Myocyte (in vitro differentiated cells): Measurements from ENCODE around the gene GPR158. TPM values are rescaled to one million over a fixed set of nuclear protein-coding genes. Genes with fewer than 3 reads are reported as not detected.
A peak's percentile ranks its signal among the peaks of the same experiment; 100 is the strongest.

Source experiments
- DNase-seq: peaks from one replicate; pipeline ENCODE4 v3.0.0-alpha.2; 2012; ENCODE audit warnings: low read depth
- total RNA-seq: library from RNA; depleted of rRNA; stranded (reverse); fragments of >200 nt; gene quantifications from 2 replicates; pipeline ENCODE4 v1.2.3, GENCODE V29; 2014

GPR158 gene
- total RNA-seq, 1 donor from 2014 or later: 1.8 TPM

GRCh38 chr10:25191162-25191895 lies 16.5 kb downstream of the GPR158 start:
- no peak for DNase-seq

DNA sequence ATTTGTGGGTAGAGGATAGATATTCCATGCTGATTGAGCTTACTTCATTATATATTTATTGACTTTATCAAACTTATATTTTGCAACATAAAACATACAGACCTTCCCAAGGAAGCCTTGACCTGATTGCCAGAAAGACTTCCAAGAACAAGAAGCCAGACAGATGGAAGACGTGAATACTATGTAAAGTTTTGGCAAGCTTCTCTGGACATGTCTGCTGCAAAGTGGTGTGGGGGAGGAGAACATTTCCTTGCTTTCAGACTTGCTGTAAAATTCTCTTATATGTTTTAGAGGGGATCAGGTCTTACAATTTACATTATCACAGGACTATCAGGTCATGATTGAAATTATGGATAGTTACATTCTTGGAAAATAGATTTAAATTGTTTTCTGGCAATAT lies 23.4 kb downstream of the GPR158 start:
- no peak for DNase-seq

DNA sequence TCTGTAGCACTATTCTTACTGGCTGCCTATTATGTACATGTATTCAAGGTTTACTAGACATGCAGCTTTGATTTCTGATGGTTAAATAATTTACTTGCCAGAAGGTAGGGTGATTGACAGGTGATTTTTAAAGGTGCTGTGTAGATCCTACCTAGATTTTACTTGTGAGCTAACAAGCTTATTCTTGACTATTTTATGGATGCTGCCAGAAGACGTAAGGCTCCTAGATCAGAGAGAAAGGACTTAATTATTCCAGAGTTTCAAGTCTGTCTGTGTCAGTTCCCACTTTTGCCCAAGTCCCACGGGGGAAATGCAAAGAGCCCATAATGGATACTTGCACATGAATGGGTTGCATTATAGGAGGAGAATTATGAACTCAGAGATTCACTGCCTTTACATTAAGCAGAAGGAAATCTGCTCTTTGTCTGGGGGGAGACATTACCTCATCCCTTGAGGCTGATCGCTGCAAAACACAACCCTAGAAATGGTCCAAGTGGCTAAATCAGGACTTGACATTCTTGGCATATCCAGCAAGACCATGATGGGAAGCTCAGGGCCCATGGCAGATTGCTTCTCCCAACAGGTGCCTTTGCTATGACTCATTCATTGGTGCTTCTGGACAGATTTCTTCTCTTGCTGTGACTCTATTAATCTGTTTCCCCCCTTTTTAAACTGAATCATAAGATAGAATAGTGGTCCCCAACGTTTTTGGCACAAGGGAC lies 32.1 kb downstream of the GPR158 start:
- no peak for DNase-seq

DNA sequence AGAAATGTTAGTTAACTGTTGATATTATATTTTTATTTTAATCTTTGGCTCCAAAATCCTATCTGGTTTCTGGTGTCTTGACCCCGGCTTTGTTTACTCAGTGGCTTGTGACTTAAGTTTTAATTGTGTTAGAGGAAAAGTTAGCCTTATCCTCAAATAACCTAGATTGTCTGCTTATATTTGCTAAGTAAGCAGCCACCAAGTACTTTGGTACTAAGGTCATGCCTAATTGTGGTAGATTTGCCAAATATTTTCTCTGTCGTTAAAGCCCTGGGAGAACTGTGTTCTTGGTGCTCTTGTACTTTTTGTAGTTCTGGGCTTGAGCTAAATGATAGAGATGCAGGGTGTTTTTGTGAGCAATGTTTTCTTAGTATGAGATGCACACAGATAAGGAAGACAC lies 34.8 kb downstream of the GPR158 start:
- no peak for DNase-seq

DNA sequence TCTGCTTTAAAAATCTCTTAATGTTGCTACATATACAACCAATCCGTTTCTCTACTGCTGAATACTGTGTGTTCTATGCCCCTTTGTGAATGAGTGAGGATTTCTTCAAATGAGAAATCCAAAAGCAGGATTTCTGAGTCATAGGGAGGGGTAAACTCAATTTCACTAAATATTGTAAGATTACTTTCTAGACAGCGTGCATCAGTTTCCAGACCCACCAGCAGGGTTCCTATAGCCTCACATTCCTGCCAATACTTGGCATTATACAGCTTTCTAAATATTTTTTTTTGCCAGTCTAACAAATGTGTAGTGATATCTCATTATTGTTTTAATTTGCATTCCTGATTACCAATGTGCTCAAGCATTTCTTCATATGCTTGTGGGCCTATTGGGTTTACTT lies 35.5 kb downstream of the GPR158 start:
- no peak for DNase-seq

DNA sequence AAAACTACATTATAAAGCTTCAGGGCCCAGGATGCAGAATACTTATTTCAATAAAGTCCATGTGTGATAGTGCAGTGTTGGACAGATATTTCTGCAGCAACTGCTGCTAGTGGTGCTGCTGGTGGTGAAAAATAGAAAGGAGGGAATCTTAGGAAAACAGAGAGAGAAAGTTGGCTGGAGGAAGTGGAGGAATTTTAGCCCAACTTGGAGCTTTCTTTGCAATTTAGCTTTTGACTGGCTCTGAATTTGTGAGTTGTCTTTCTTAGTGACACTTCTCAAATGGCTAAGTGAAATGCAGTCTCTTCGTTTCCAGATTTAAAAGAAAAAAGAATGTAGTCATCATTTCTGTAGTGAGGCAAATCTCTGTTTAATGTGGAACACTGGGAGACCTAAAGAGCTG lies 45.4 kb downstream of the GPR158 start:
- DNase-seq: no peak

GRCh38 chr10:25222085-25222660 lies 47.4 kb downstream of the GPR158 start:
- no peak for DNase-seq

DNA sequence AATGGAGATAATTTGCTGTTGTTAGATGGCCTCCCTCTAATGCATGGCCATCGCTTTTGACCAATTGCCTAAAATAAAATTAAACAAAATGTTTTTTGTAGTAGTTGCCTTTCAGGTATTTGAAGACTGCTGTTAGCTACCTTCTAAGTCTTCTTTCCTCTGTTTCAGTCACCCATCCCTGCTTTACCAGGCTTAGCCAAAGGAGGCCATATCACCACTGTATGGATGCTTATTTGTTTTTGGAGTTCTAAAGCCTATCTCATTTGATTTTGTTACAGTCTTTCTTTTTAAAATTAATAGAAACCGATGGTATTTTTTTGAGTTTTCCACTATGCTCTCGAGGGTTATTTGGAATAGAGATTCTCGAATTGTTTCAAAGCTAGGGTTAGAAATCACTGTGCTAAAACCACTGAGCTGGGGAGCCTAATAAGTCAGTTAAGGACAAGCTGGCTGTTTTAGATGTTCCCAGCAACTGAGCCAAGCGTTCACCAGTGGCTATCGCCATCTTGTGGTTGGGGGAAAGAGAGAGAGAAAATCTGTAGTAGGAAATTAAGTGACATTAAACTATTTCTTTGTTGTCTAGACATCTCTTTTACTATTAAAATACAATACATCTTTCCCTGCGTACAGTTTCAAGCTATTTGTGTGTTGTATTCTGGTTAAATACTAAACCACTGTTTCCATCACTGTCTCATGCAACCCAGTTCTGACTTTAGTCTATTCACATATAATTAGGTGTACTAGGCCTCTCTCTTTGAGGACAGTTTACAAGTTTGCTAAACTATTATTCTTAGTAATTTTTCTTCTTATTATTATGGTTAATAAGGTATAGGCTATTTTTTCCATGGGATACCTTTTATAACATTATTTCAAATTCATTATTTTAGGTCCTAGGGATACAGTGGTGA lies 52.2 kb downstream of the GPR158 start:
- peak; percentile 48 for DNase-seq

DNA sequence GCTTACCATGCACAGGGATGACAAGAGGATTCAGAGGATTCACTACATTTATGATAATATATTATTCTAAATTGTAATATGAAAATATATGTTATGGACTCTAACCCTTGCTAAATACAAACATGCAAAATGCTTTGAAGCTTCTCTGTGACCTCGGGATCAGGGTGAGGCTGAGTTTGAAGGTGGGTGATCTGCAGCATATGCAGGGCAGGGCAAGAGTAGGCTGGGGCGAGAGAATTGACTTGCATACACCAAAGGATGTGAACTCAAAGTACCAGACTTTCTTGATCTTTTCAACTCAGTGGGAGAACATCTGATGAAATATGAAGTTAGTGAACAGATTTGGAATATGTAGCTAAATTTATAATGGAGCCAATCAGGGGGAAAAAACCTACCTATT lies 57.0 kb downstream of the GPR158 start:
- DNase-seq: no peak

DNA sequence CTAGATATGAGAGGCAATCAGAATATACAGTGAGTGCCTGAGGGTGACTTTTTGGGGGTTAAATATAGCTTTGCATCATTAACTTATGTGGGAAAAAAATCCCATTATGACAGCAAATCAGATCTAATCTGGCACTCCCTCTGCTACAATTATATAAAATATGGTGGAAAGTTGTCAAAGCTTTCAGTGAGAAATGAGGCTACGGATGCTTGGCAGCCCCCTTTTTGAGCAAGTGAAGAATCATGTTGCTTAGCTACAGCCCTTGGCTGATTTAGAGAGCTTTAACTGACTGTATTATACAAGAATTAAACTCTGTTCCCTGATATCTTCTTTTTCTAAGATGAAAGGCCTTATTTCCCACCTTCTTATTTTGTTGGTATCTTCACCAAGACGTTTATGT lies 57.4 kb downstream of the GPR158 start:
- no peak for DNase-seq

DNA sequence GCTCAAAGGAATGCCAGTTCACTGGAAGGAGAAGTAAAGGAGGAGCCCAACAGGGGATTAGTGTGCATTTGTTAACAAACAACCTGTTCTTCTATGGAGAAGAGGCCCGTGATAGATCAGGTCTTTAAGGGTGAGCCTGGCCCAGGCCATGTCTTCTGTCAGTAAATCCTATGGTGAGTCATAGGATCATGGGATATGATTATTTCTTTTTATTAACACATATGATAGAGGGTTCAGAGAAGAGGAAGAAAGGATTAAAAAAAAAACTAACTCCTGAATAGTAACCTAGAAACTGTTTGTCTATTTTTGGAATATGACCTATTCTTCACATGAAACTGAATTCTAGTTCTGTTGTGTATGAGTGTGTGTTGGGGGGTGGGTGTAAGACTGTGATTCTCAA lies 70.4 kb downstream of the GPR158 start:
- DNase-seq: no peak

DNA sequence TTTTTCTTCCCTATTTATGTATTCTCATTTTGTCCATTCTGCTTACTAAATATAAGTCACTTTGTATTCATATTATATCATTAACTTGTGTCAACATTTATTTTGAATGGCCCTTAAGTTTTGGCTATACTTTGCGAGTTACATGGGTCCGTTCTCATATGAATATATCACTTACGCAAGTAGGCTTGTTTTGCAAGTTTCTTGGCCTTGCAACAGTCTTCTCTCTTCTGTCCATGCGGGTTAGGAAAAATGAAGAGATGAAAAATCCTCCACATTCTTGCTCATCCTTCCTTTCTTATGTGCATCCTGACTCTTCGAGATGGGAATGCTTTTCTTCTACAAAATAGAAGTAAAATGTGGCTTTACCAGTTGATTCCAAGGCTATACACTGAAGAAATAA lies 82.8 kb downstream of the GPR158 start:
- DNase-seq: no peak

DNA sequence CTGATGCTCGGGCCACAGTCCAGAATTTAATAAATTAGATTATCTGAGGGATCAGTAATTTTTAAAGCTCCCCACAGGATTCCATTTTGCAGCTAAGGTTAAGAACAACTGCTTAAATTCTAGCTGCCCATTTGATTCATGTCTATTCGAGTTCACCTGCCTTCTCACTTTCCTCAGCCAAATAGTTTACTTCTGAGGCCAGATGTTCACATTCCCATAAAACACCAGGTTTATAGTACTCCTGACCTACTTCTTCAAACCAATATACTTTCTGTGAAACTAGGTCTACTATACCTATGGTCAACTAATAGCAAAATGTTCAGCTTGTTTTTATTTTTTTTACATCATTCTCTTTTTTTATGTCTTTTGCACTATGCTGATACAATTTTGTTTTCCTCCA lies 86.3 kb downstream of the GPR158 start:
- no peak for DNase-seq

- no peak for DNase-seq
Measured at GRCh38 chr10:25261558-25261957, 86.8 kb downstream of the GPR158 start.

GRCh38 chr10:25263931-25264330 lies 89.1 kb downstream of the GPR158 start:
- no peak for DNase-seq

DNA sequence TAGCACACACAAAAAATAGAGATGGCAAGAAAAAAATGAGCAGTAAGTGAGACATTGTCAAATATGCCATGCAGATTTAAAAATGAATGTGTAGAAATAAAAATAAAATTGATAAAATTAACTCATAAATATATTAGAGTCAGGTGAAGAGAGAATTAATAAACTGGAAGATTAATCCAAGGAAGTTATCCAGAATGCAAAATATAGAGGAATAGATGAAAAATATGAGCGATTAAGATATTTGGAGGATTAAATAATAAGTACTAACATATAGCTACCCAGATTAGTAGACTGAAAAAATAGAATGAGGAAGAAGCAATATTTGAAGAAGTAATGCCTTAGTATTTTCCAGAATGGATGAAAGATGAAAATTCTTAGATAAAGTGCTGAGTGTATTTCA lies 103.4 kb downstream of the GPR158 start:
- DNase-seq: no peak

GRCh38 chr10:25280076-25280475 lies 105.3 kb downstream of the GPR158 start:
- no peak for DNase-seq

GRCh38 chr10:25280573-25280972 lies 105.8 kb downstream of the GPR158 start:
- DNase-seq: no peak

DNA sequence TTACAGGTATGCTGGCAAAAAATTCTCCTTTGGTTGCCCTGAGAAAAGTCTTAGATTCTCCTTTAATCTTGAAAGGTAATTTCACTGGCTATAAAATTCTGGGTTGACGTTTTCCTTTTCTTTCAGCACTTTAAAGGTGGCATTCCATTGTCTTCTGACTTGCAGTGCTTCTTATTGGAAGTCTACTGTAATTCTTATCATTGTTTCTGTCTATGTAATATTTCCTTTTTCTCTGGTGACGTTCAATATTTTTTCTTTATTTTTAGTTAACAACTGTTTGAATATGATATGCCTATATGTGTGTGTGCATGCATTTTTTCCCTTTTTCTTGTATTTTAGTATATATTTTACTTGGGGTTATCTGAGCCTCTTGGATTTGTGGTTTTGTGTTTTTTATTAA lies 111.0 kb downstream of the GPR158 start:
- DNase-seq: no peak

DNA sequence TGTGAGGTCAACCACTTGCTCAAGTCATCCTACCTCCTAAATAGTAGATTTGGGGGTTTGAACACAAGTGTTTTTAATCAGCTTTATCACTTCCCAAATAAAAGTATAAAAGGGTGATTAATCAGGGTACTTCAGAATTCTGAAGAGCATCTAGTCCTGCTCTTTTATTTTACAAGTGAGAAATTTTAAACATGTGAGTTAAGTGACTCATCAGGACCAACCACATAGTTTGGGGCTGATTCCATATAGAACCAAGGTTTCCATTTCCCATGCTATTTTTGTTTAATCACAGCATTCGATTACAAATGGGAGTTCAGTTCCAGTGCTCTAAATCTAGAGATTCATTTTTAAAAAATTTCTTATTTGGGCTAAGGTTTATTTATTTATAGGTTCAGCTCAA lies 113.4 kb downstream of the GPR158 start:
- DNase-seq: no peak

GRCh38 chr10:25294032-25294926 lies 119.5 kb downstream of the GPR158 start:
- DNase-seq: no peak
